ENCODE results near the gene CPN2.

DNA sequence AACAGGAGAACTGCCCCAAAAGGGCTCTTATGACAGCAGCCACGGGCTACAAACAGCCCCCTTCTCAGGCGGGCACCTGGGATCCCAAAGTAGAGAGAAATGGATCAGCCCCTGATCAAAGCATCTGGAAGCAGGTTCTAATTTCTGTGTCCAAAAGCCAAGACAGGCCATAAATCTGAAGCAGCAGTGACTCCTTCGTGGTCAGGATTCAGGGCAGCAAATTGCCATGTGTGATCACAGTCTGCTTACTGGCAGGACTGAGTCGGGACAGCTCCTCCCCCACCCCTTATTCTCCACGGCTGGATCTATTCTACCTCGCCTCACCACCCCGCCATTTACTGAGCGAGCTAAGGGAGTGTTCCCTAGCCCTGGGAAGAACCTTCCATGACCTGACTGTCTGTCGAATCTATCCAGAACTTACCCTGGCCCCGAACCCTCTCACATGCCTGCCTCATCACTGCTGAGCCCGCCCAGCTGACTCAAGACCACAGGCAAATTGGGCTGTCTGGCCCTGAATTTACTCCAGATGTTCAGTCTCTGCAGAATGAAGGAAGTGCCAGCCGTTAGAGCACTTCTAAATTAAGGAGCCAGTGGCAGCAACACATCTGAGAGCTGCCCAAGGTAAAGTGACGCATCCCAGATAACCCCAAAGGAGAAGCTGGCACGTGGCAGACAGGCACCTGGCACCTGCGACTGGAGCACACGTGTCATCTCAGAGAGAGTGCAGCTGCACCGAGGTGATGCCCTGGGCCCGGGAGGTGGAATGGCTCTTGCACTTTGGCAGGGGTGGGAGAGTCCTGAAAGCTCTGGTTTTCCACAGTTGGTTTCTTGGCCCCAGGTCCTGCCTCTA, 17.1 kb upstream of the CPN2 start:
- TF ChIP-seq, protein P1, sequence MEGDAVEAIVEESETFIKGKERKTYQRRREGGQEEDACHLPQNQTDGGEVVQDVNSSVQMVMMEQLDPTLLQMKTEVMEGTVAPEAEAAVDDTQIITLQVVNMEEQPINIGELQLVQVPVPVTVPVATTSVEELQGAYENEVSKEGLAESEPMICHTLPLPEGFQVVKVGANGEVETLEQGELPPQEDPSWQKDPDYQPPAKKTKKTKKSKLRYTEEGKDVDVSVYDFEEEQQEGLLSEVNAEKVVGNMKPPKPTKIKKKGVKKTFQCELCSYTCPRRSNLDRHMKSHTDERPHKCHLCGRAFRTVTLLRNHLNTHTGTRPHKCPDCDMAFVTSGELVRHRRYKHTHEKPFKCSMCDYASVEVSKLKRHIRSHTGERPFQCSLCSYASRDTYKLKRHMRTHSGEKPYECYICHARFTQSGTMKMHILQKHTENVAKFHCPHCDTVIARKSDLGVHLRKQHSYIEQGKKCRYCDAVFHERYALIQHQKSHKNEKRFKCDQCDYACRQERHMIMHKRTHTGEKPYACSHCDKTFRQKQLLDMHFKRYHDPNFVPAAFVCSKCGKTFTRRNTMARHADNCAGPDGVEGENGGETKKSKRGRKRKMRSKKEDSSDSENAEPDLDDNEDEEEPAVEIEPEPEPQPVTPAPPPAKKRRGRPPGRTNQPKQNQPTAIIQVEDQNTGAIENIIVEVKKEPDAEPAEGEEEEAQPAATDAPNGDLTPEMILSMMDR (IDR thresholded peaks at IDR 0.05): no peak
- TF ChIP-seq POLR2AphosphoS5 (IDR thresholded peaks at IDR 0.05) (no peak), EP300 (IDR thresholded peaks at IDR 0.05) (no peak), POLR2A (IDR thresholded peaks at IDR 0.05) (no peak)
